Transverse colon (tissue), 4 donors: ENCODE results near the gene ZNF189. TPM values are rescaled to one million over a fixed set of nuclear protein-coding genes. Genes with fewer than 3 reads are reported as not detected.

ENCODE experiments used
- DNase-seq: peaks from one replicate; pipeline ENCODE4 v3.0.0-alpha.2; 2019
- H3K27ac ChIP-seq, 4 donors: fragments of 200-600 bp; sonication (generic); 2 replicates each; pipeline ENCODE4 v1.5.1; 2016 to 2018; ENCODE audit warnings: inconsistent platforms in 4 of 4
- H3K27me3 ChIP-seq: fragments of 200-600 bp; sonication (generic); 2 replicates; pipeline ENCODE4 v1.5.1; 2017; ENCODE audit warnings: inconsistent platforms
- H3K36me3 ChIP-seq, 4 donors: fragments of 200-600 bp; sonication (generic); 2 replicates each; pipeline ENCODE4 v1.5.1; 2017 to 2019; ENCODE audit warnings: inconsistent platforms in 4 of 4
- H3K4me1 ChIP-seq, 4 donors: fragments of 200-600 bp; sonication (generic); 2 replicates each; pipeline ENCODE4 v1.5.1; 2017 to 2020; ENCODE audit warnings: inconsistent platforms in 4 of 4
- H3K4me3 ChIP-seq, 4 donors: fragments of 200-600 bp; sonication (generic); 1 replicate in 1 of 4; 2 replicates in 3 of 4; pipeline versions ENCODE4 v1.5.1 to v1.6.1; 2017 to 2019; ENCODE audit warnings: inconsistent platforms in 4 of 4
- H3K9me3 ChIP-seq, 2 donors: fragments of 200-600 bp; sonication (generic); 2 replicates each; pipeline ENCODE4 v1.5.1; 2017 to 2019; ENCODE audit warnings: inconsistent platforms in 2 of 2
- EP300 ChIP-seq: sonication (generic); formaldehyde crosslinking; IDR thresholded peaks from one replicate; pipeline ENCODE4 v1.6.1; 2017; ENCODE audit warnings: antibody characterized with exemption, low read depth
- POLR2A ChIP-seq: fragments of 450-650 bp; IDR thresholded peaks from one replicate; pipeline ENCODE4 v1.6.1; 2016; ENCODE audit warnings: antibody characterized with exemption, mild to moderate bottlenecking, moderate library complexity
- POLR2AphosphoS5 ChIP-seq, 3 donors: sonication (generic); formaldehyde crosslinking; IDR thresholded peaks; one replicate each; pipeline ENCODE4 v1.6.1; 2016; ENCODE audit warnings: antibody characterized with exemption in 3 of 3
- WGBS, 2 donors: methylation state at CpG; one replicate each; pipeline ENCODE4 v1.1.5; 2018; ENCODE audit warnings: low coverage in 1 of 2; 5-methylcytosine and 5-hydroxymethylcytosine counted together
- in situ Hi-C, 4 donors: fragments of 200-750 bp; cut with MboI; loops; one replicate each; pipeline versions ENCODE4 v1.15.0 to v1.15.1; 2017; ENCODE audit warnings: low sequenced_read_pairs in 3 of 4, low pct_ligation_motif_present in 1 of 4, low pct_unique_long_range_greater_than_20kb in 1 of 4
- intact Hi-C: fragments of 100-400 bp; cut with DNase I; formaldehyde crosslinking; loops from one replicate; pipeline ENCODE4 v1.15.1; 2023; ENCODE audit warnings: low total_unique reads
- total RNA-seq, 4 donors: library from RNA; depleted of rRNA; stranded (reverse); fragments of >200 nt; gene quantifications; one replicate each; pipeline ENCODE4 v1.1.0, GENCODE V29; 2016
- TF ChIP-seq, protein P1 (sequence below), 5 experiments: fragments of 200-600 bp in 3 of 5; fragments of 450-650 bp in 2 of 5; sonication (generic) in 3 of 5; IDR thresholded peaks; 1 replicate in 2 of 5; 2 replicates in 3 of 5; pipeline ENCODE4 v1.5.1; 2016 to 2017; ENCODE audit warnings: antibody characterized with exemption in 5 of 5, inconsistent platforms in 3 of 5, mild to moderate bottlenecking in 2 of 5, moderate library complexity in 1 of 5

ZNF189 gene
- total RNA-seq, 4 donors from 2014 or later: 5.6 to 21.3 (median 13.4) TPM

DNA sequence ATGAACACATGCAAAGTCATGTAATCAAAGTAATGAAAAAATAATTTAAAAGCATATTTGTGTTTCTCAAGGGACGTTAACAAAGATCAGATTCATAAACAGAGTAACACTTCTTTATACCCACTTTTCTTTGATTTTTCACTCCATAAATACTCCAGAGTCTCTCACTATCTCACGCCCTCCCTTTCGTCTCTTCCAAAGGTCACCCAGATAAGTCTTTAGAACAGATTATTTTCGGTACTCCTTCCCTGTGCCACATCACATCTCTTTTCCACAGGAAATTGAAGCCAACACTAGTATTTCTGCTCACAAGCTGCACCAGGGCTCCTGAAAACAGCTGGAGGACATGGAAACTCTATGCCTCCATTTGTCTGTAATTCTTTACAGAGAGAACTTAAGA, 52.3 kb downstream of the ZNF189 start:
- no peak overlapping the region for H3K27ac ChIP-seq
- in situ Hi-C loops (loop anchor here in 1 of 4 donors (10.0 kb wide), 1 partner anchor 84 kb away; the partner anchor contains the start of gene RNF20), intact Hi-C loops (no loop called here)
- no peaks in the 10 kb centered on the region for H3K27me3 ChIP-seq
- no peaks in the 10 kb centered on the region for H3K36me3 ChIP-seq
- DNase-seq: no peak
- H3K4me3 ChIP-seq: no peak overlapping the region
- TF ChIP-seq POLR2A (no peak), EP300 (no peak), POLR2AphosphoS5 (IDR thresholded peaks at IDR 0.05) (no peak)
- TF ChIP-seq, protein P1, sequence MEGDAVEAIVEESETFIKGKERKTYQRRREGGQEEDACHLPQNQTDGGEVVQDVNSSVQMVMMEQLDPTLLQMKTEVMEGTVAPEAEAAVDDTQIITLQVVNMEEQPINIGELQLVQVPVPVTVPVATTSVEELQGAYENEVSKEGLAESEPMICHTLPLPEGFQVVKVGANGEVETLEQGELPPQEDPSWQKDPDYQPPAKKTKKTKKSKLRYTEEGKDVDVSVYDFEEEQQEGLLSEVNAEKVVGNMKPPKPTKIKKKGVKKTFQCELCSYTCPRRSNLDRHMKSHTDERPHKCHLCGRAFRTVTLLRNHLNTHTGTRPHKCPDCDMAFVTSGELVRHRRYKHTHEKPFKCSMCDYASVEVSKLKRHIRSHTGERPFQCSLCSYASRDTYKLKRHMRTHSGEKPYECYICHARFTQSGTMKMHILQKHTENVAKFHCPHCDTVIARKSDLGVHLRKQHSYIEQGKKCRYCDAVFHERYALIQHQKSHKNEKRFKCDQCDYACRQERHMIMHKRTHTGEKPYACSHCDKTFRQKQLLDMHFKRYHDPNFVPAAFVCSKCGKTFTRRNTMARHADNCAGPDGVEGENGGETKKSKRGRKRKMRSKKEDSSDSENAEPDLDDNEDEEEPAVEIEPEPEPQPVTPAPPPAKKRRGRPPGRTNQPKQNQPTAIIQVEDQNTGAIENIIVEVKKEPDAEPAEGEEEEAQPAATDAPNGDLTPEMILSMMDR (IDR thresholded peaks at IDR 0.05): no peak
- WGBS, 2 donors: 45 to 51% methylated on average over 4 of the region's 4 CpGs
- peaks cover 0 to 16% (median 1%) of the 10 kb centered on the region in 4 donors for H3K4me1 ChIP-seq
- no peaks in the 10 kb centered on the region for H3K9me3 ChIP-seq

DNA sequence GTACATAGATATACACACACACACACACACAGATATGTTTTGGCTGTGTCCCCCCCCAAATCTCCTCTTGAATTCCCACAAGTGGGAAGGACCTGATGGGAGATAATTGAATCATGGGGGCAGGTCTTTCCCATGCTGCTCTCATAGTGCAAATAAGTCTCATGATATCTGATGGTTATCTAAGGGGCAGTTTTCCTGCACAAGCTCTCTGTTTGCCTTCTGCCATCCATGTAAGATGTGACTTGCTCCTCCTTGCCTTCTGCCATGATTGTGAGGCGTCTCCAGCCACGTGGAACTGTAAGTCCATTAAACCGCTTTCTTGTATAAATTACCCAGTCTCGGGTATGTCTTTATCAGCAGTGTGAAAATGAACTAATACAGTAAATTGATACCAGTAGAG, 52.8 kb downstream of the ZNF189 start:
- no peak overlapping the region for H3K27ac ChIP-seq
- 92% methylated on average over 4 of the region's 4 CpGs; no CpG with 5 or more reads in 1 of the 2 donors for WGBS, 2 donors
- in situ Hi-C loops: loop anchor here in 1 of 4 donors (10.0 kb wide), 1 partner anchor 83 kb away; the partner anchor contains the start of gene RNF20
- intact Hi-C loops: no loop called here
- peaks cover 0 to 16% (median 1%) of the 10 kb centered on the region in 4 donors for H3K4me1 ChIP-seq
- no peaks in the 10 kb centered on the region for H3K27me3 ChIP-seq
- no peaks in the 10 kb centered on the region for H3K9me3 ChIP-seq
- DNase-seq: no peak
- H3K36me3 ChIP-seq: no peaks in the 10 kb centered on the region
- no peak overlapping the region for H3K4me3 ChIP-seq
- TF ChIP-seq EP300: no peak
- TF ChIP-seq POLR2AphosphoS5 (IDR thresholded peaks at IDR 0.05): no peak
- TF ChIP-seq, protein P1 (IDR thresholded peaks at IDR 0.05): no peak
- TF ChIP-seq POLR2A: no peak

DNA sequence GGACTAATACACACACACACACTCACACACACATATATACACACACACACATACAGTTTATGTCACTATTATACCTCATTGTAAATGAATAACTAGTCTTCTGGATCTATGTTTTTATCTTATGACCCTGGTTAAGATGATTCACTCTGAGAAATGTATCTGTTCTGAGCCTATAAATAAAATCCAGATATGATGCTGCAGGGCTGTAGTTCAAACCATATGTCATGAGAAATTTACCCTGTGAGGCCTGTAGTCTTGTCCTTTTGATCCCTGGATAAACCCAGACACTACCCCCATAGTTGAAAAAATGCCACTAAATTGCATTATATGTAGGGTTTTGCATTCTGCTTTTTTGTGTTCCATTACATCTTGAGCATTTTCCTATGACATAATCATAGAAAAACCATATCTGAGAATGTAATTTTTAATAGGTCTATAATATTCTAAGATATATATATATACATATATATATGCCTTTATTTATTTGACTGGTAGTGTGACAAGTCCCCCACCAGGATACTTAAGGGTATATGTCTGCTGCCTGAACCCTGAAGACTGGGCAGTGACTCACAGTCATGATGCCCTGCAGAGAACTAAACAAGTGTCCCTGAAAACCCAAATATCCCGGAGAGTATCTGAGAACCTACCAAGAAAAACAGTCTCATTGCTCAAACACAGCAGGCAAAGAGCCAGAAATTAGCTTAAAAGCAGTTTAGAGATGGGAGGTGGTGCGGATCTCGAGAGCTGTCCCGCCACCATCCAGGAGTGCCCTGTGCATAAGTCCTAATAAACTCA, 55.3 kb downstream of the ZNF189 start:
- TF ChIP-seq, protein P1 (IDR thresholded peaks at IDR 0.05): no peak
- no peak for TF ChIP-seq EP300
- in situ Hi-C loops: loop anchor here in 1 of 4 donors (10.0 kb wide), 1 partner anchor 81 kb away; the partner anchor contains the start of gene RNF20
- Histone ChIP-seq H3K27ac (no peak overlapping the region), H3K4me1 (peaks cover 0 to 24% (median 3%) of the 10 kb centered on the region in 4 donors), H3K9me3 (no peaks in the 10 kb centered on the region), H3K36me3 (no peaks in the 10 kb centered on the region), H3K27me3 (no peaks in the 10 kb centered on the region), H3K4me3 (no peak overlapping the region)
- 80 to 95% methylated on average over 4 of the region's 4 CpGs for WGBS, 2 donors
- intact Hi-C loops: no loop called here
- DNase-seq: no peak

- Histone ChIP-seq H3K4me1 (peaks cover 0 to 13% (median 3%) of the 10 kb centered on the region in 4 donors), H3K4me3 (no peak overlapping the region), H3K27me3 (no peaks in the 10 kb centered on the region), H3K27ac (no peak overlapping the region), H3K36me3 (no peaks in the 10 kb centered on the region), H3K9me3 (no peaks in the 10 kb centered on the region)
- WGBS, 2 donors: 73 to 86% methylated on average over 1 to 2 of the region's 2 CpGs
- TF ChIP-seq POLR2A: no peak
- TF ChIP-seq EP300: no peak
- TF ChIP-seq POLR2AphosphoS5 (IDR thresholded peaks at IDR 0.05): no peak
- TF ChIP-seq, protein P1 (IDR thresholded peaks at IDR 0.05): no peak
- in situ Hi-C loops: loop anchor here in 1 of 4 donors (10.0 kb wide), 1 partner anchor 79 kb away; the partner anchor contains the start of gene RNF20
- DNase-seq: no peak
- intact Hi-C loops: no loop called here
These were observed 57.1 kb downstream of the ZNF189 start for GRCh38 chr9:101455656-101456240.
